Measurements from ENCODE around the gene TNIK.
A peak's percentile ranks its signal among the peaks of the same experiment; 100 is the strongest.
"Not testable (repeated sequence)": the region's sequence is repeated elsewhere in the genome, so short reads cannot be mapped to it uniquely, and the experiment has no call there.

The TNIK gene

DNA sequence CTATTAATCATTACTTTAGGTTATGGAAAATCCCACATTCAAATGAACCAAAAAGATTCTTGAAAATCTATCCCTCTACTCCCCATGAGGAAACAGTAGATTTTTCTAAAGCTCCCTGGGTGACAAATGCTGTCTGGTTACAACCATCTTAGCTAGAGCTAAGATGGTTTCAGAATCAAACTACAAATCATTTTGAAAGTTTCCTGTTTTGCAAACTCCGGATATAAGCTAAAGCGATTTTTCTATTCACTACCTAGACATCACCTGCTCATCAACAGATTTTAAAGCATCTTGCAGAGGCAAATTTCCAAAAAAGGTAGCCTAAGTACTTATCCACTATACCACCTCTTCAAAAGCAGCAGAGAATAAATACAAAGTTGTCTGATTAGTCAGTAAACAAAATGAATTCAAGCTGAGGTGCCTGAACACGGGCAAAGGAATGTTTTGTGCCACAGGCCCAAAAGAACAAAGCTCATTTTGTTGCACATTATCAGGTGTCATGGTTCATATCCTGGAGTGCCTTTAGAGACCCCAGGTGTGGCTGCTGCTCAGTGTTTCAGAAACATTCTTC, 204.9 kb downstream of the TNIK start:
- no peak for DNase-seq (ENCODE audit: low spot score)

DNA sequence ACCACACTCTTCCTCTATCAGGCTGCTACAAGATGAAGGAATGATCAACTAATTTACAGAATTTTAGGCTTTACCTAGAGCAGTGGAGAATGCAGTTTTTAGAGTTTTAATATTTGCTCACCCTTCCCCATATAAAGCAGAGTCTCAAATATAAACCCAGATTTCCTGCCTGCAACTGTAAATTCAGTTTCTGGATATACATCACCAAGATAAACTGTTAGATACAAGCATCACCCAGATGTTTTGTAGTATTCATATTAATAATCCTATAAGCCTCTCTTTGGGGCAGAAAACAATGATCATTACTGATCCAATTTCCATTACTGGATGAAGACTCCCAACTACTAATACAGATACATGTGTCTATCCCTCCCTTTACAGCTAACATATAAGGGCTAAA, 205.9 kb downstream of the TNIK start:
- DNase-seq (ENCODE audit: low spot score) = no peak

DNA sequence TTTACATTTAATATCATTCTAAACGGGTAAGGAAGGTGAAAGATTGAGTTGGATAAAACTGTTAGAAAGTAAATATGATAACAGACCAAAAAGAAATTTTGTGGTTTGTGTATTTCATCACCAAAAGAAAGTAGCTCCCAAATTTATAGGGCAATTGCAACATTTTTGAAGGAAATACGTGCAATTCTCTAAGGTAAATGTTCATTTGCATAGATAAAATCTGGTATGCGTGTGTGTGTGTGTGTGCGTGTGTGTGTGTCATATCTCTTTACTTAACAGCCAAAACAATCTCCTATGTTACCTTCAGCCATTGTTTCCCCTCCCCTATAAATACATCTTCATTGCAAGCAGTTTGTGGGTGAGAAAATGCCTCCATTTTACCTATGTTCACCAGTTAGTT, 208.4 kb downstream of the TNIK start:
- DNase-seq (ENCODE audit: low spot score) = no peak

DNA sequence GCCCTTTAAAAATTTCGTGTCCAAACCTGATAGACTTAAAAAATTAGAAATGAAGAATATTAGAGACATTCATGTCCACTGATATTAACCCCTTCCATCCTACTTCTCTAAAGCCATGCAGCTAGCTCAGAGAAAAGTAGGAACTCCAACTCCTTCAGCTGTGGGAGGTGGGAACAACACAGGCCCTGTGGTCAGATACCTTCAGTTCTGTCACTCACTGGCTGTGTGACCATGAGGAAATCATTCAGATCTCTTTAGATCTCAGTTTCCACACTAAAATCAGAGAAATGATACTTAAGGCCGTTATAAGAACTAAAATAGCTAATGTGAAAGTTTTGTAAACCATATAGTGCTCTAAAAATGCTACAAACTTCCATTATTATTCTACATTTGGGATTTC, 209.8 kb downstream of the TNIK start:
- no peak for DNase-seq (ENCODE audit: low spot score)

DNA sequence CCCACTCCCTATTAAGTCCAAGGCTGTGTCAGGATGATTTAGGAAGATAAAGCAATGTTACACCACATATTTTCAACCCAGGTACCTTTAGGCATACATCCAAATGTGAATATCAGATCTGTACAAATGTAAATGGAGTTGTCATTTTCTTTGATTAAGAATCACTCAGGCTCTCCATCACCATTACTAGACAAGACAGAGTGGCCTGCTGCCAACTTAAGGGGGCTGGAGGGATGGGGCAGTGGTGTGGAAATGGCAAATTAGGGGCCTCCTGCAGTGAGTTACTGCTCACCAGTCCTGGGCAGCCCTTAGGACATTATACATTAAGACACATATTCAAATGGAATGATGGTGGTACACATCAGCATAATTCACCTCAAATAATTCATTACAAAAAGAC, 211.0 kb downstream of the TNIK start:
- DNase-seq (ENCODE audit: low spot score) = no peak

DNA sequence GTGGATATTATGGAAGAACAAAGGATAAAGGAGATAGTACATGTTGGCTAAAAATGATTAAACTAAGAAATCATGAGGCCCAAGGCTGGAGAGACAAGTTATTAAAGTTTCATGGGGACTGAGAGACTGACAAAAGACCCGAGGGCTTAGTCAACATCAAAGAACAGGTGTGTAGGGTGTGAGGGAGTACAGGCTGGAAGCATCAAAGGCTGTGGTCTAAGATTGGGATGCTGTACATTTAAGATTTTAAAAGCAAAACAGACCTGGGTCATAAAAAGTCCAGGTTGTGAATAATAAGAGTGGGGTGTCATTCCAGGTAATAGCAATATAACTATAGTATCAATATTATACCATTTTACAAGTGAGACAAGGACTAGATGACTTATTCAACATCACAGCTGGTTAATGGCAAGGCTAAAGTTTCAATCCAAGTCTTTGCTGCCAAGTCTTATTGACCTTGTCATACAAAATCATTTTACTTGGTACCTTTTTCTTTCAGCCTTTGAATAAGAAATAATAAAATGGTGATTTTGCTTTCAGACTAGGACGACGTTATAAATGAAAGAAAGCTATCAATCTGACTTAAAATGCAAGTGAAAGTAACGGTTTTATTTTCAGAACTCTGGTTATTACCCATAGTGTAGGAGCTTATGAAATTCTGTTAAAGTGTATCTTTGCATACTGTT, 211.6 kb downstream of the TNIK start:
- no peak for DNase-seq (ENCODE audit: low spot score)

DNA sequence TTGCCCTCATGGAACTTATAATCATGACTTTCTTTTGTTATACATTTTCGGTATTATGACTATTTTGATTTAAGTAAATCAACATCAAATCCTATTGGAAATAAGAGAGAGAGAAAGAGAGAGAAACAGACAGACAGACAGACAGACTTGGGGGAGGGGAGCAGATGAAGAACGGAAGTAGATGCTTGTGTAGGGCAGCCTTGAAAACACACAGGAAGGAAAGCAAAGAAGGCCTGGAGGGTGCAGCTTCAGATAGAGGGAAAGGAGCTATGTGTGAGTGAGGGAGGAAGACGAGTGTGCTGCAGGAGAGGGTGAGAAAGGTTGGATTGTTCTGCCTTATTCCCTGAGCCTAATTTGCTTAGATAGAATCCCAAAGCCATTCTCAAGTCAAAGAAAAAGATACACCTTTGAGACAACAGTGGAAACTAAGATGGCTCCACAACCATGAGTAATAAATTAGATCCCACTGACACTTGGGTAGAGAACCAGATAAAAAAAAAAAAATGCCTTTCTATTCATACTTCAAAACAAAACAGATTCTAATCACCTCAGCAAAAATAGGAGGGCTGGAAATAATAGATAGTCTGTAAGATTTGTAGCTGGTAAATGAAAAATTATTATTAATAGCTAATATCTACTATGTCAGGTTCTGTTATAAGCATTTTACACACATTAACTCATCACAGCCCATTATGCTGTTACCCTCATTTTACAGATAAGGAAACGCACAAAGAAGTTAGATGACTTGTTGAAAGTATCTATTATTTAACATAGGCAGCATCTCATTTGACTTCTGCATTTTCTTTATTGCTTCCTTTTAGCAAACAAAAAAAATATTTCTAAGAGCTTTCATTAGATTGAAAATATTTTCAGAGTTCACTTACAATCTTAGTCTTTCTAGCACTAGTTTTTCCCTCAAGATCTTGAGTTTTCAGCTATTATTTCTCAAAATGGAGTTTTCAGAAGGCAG, 214.1 kb downstream of the TNIK start:
- no peak for DNase-seq (ENCODE audit: low spot score)

DNA sequence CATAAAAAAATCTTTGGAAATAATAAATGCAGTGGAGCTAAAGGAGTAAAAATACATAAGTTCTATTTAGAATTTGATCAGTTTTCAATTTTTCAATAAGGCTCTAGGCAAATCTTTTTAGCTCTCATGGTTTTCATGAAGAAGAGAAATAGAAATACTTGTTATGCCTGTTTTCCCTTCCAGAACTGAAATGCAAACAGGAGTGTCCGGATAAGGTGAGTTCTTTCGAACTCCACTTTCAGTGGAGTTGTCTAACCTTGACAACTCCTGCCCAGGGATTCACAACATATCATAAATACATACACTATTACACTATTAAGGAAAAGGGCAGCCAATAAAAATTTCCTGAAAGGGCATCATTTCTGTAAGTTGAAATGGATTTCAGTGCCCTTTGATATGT, 217.3 kb downstream of the TNIK start:
- no peak for DNase-seq (ENCODE audit: low spot score)

DNA sequence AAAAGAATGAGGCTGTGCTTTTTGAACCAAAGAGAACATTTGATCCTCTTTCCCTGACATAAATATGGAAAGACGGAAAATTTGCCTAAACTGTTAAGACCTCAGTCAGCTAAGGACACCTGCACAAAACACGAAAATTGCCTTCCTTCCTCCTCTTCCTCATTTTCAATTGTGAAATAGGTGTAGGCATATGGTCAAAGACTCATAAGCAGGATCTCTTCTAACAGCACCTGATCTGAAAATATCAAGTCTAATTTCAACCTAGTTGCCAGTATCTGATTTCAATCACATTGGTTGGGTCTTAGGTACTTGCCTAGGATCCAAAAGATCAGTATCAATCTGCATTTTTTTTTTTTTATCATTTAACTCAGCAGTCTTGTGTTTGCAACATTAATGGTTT, 218.0 kb downstream of the TNIK start:
- DNase-seq (ENCODE audit: low spot score) = no peak

DNA sequence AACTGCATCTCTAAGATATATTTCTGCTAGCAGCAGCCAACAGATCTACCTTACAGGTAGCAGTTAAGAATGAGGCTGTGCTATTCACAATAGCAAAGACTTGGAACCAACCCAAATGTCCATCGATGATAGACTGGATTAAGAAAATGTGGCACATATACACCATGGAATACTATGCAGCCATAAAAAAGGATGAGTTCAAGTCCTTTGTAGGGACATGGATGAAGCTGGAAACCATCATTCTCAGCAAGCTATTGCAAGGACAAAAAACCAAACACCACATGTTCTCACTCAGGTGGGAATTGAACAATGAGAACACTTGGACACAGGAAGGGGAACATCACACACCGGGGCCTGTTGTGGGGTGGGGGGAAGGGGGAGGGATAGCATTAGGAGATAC, 218.6 kb downstream of the TNIK start:
- DNase-seq (ENCODE audit: low spot score) = not testable (repeated sequence)

DNA sequence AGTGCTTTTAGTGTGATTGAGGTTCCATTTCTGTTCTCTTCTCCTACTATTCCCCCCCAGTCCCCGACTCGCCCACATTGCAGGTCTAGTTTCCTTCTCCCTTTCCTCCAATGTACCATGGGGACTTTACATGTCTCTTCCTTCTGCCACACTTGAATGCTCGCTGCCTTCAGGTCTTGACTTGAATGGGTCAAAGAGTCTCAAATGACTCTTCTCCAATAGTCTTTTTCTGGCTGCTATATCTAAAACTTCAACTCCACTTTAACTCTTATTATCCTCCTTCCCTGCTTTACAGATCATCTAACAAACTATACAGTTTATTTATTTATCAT, 219.7 kb downstream of the TNIK start:
- DNase-seq (ENCODE audit: low spot score) = no peak

DNA sequence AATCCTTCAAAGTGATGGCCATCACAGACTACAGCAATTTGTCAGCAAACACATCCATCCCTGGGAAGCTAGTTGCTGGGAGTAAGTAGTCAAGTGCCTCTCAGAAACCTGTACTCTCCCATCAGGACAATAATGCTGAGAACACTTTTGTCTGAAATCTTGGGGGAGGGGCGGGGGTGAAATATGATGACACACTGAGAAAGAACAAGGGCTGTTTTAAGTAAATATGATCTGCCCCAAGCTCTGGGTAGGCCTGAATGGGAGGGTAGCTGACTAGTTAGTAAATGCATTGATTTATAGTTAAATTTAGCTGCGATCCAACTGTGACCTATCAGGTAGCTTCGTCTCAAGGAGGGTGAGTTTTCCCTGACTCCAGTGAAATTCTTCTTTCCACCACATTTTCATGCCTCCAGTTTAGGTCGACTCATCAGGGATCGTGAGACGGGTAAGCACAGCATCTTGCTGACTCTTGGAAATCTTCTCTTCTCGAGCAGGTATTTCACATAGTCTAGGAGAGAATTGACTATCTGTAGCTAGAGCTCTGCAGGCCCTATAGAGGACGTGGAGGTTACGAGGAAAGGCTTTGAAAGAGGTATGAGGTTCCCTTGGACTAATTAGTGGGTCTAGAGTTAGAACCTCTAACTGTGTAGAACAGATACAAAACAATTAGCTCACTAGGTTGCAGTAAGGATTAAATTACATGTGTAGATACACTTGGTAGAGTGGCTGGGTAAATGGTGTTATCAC, 220.3 kb downstream of the TNIK start:
- no peak for DNase-seq (ENCODE audit: low spot score)

DNA sequence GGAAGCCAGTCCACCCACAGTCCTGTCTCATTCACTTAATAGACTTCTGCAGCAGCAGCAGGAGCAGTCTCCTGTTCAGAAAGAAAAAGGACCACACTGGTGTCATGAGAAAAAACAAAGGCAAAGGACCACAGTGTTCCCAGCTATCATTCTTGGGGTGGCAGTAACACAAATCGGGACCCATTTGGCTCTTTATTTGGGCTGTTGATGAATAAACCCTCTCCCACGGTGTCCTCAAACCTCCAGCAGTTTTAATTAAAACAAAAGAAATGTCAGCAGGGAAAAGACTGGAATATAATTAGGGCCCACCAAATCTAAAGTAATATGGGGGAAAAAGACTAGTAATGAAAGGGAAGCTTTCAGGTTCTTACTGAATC, 223.2 kb downstream of the TNIK start:
- no peak for DNase-seq (ENCODE audit: low spot score)

DNA sequence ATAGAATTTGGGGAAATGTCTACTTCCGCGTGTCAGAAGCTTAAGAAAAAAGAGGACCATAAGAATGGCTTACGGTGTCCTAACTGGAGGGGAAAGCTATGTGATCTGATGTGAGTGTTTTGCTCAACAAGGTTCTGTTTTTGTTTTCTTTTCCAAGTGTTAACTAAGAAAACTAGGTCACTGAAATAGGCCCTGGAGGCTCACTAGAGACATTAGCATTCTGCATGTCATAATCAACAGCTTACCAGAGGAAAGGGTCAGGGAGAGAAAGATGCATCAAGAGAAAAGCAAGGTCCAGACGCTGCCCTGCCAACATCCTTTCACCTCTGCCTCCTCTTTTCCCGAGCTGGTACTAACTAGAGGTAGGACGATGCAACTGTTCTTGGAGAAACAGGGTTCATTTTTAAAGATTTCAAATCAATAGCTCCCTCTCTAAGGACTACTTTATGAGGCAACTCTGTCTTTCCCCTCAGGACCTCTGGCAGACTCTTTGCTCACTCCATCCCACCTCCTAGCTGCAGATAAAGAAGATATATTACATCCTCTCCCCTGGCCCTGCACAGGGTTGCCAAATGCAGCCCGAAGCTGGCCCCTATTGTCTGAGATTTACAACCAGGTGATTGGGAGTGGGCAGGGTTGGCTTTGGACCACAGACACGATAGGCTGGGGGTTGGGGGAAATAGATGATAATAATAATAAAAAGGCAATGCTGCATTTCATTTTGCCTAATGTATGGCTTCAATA, 223.8 kb downstream of the TNIK start:
- DNase-seq (ENCODE audit: low spot score) = no peak

DNA sequence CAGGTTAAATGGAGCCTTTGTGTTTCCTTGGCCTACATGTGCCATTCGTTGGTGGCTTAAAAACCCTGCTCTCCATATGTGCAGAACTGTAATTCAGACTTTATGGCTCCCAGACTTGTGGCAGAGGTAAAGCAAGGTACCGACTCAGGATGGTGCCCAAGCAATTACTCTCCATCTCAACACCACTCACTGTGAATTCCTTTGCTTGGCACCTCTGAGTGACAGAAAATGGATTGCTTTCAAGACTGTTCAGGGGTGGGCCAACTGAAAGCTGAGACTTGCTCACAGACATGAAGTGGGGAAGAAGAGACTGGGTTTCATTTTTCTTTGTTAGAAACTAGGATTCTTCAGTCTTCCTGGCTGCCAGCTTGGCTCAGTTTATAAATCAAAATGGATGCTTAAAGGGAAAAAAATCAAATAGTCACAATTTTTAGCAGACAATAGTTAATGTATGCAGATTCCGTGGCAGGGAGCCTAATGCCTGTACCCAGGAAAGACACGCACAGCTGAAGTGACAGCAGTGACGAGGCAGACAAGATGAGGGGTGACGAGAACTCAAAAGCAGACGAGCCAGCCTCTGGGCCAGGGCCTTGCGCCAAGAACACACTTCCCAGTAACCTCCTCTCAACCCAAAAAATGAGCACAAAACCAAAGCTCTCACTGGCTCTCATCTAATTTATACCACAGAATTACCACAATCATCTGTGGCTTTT, 225.8 kb downstream of the TNIK start:
- DNase-seq (ENCODE audit: low spot score) = peak; percentile 41

DNA sequence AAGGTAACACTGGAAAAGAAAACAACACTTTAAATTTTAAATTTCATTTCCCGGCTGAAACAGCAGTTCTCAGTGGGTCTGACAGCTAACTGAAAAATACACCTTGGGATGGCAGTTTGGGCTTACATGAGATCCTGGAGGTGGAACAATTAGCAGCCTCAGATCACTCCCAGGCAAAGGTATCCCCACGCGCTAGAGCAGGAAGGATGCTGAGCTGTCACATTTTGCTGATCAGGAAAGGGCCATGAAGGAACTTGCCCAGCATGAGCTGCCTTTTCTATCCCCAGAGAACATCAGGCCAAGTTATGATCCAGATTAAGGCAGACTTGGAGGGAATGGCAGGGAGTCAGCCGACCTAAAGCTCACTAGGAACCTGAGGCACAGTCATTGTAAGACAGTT, 228.8 kb downstream of the TNIK start:
- DNase-seq (ENCODE audit: low spot score) = no peak

DNA sequence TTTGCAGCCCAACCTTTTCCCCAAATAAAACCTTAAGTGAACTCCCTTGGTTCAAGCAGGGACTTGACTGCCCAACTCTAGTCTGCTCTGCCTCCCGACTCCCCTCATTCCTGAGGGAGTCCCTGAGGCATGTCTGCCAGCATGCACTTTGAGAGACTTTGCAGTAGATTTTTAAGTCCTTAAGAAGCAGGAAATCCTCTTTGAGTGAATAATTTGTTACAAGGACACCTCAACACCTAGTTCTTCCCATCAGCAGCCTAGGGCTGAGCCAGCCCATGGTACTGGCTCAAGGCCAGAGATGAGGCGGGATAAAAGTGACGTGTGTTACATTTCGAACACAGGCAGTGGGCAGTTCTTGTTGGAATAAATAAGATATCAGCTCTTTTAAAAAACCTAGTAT, 229.3 kb downstream of the TNIK start:
- DNase-seq (ENCODE audit: low spot score) = no peak

DNA sequence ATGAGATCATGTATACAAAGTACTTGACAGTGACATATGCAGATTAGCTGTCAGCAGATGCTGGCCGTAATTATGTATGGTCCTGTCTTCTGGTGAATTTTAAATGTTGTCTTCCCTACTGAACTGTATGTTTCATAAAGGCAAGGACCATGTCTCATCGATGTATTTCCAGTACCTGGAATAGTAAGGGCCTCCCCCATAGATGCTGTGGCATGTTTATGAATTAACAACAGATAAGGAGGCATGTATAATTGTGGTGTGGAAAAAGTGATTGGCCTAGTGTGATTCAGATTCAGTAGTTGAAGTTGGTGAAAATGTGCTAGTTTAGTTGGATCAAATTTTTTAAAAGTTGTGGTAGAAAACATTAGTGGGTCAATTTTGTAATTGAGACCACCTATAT, 231.0 kb downstream of the TNIK start:
- no peak for DNase-seq (ENCODE audit: low spot score)

DNA sequence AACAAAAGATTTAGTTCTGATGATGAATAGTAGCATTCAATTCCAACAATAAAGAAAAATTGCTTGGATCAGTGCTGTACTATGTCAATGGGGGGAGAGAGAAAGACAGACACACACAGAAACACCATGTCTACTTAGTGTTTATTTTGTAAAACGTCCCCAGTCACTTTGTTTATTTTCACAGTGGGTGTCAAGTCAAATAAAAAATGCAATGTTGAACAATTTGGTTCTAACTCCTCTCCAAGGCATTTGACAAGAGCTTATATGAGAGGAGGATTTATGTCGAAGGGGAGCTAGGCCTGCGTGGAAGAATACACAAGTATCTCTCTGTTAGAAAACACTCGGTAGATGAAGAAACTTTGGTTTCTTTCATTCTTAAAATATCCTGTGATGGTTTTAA, 232.0 kb downstream of the TNIK start:
- no peak for DNase-seq (ENCODE audit: low spot score)

DNA sequence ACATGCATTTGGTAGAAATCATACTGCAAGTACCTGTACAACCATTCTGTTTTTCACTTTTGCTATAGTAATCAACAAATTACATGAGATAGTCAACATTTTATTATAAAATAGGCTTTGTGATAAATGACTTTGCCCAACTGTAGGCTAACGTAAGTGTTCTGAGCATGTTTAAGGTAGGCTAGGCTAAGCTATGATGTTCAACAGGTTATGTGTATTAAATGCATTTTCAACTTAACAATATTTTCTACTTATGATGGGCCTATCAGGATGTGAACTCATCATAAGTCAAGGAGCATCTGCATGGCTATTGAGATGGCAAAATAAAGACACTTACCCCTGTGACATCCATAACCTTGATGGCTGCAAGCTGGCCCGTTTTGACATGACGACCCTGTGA, 232.4 kb downstream of the TNIK start:
- DNase-seq (ENCODE audit: low spot score) = no peak

DNA sequence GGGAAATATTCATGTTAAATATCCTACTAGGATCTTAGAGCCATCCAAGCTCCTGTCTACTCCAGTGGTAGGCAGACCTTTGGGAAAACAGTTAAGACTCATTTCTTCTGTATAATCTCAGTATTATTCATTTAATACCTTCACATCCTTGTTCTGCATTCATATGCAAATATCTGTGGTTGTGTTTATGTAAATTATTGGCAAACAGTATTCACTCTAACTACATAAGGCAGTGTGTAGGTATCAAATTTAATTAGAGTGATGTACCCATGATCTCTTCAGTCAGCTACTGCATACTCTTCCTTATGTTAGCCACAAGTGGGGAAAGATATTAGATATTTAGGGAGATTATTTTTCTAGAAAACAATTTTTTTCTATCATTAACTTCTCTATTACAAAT, 232.8 kb downstream of the TNIK start:
- DNase-seq (ENCODE audit: low spot score) = no peak

Measured in putamen (tissue), 1 donor.